Measurements from ENCODE around the gene SNAPC4. TPM values are rescaled to one million over a fixed set of nuclear protein-coding genes. Genes with fewer than 3 reads are reported as not detected.

Gene SNAPC4
- total and polyA plus RNA-seq, 9 donors, result 3.7 to 9.6 (median 8.7) TPM

- no peak overlapping the region for H3K4me3 ChIP-seq
- WGBS, 3 donors, result 41 to 59% (median 48%) methylated on average over 34 to 43 of the region's 43 CpGs
- TF ChIP-seq CTCF (IDR thresholded peaks at IDR 0.05) (no peak), POLR2A (IDR thresholded peaks at IDR 0.05) (no peak), EP300 (IDR thresholded peaks at IDR 0.05) (no peak)
- H3K27ac ChIP-seq, result no peak overlapping the region
- intact Hi-C loops (cut with DNase I), result loop anchor here in 1 of 4 donors (5.0 kb wide), 1 partner anchor 34 kb away; the partner anchor contains the start of gene GPSM1
- no peaks in the 10 kb centered on the region for H3K36me3 ChIP-seq
- H3K27me3 ChIP-seq, result no peaks in the 10 kb centered on the region
- no peak for DNase-seq
- no peaks in the 10 kb centered on the region for H3K9me3 ChIP-seq
- peaks cover 7% of the 10 kb centered on the region for H3K4me1 ChIP-seq (ENCODE audit: insufficient read depth)
These were observed 38.8 kb downstream of the SNAPC4 start for GRCh38 chr9:136361047-136361753.

GRCh38 chr9:136359774-136360718, 39.9 kb downstream of the SNAPC4 start:
- no peak overlapping the region for H3K4me3 ChIP-seq
- TF ChIP-seq EP300 (IDR thresholded peaks at IDR 0.05) (no peak), CTCF (IDR thresholded peaks at IDR 0.05) (no peak), POLR2A (IDR thresholded peaks at IDR 0.05) (no peak)
- no peaks in the 10 kb centered on the region for H3K9me3 ChIP-seq
- H3K36me3 ChIP-seq, result no peaks in the 10 kb centered on the region
- WGBS, 3 donors, result 33 to 54% (median 37%) methylated on average over 30 to 38 of the region's 38 CpGs
- DNase-seq, result no peak
- peaks cover 7% of the 10 kb centered on the region for H3K4me1 ChIP-seq (ENCODE audit: insufficient read depth)
- H3K27me3 ChIP-seq, result no peaks in the 10 kb centered on the region
- intact Hi-C loops (cut with DNase I), result loop anchor here in 1 of 4 donors (5.0 kb wide), 1 partner anchor 33 kb away; the partner anchor contains the start of gene GPSM1
- no peak overlapping the region for H3K27ac ChIP-seq

GRCh38 chr9:136358888-136359287, 41.1 kb downstream of the SNAPC4 start:
- H3K27me3 ChIP-seq, result no peaks in the 10 kb centered on the region
- H3K9me3 ChIP-seq, result no peaks in the 10 kb centered on the region
- intact Hi-C loops (cut with DNase I), result no loop called here
- WGBS, 3 donors, result 55 to 68% (median 58%) methylated on average over 2 of the region's 2 CpGs
- no peak overlapping the region for H3K4me3 ChIP-seq
- no peak overlapping the region for H3K27ac ChIP-seq
- TF ChIP-seq POLR2A (IDR thresholded peaks at IDR 0.05) (no peak), EP300 (IDR thresholded peaks at IDR 0.05) (no peak), CTCF (IDR thresholded peaks at IDR 0.05) (no peak)
- no peaks in the 10 kb centered on the region for H3K36me3 ChIP-seq
- no peak for DNase-seq
- H3K4me1 ChIP-seq (ENCODE audit: insufficient read depth), result peaks cover 8% of the 10 kb centered on the region

GRCh38 chr9:136358016-136358415, 42.0 kb downstream of the SNAPC4 start:
- no peak for DNase-seq
- Histone ChIP-seq H3K4me1 (ENCODE audit: insufficient read depth) (peaks cover 10% of the 10 kb centered on the region), H3K9me3 (no peaks in the 10 kb centered on the region), H3K4me3 (no peak overlapping the region), H3K36me3 (no peaks in the 10 kb centered on the region), H3K27me3 (no peaks in the 10 kb centered on the region), H3K27ac (no peak overlapping the region)
- intact Hi-C loops (cut with DNase I), result no loop called here
- TF ChIP-seq EP300 (IDR thresholded peaks at IDR 0.05), result no peak
- no peak for TF ChIP-seq POLR2A (IDR thresholded peaks at IDR 0.05)
- TF ChIP-seq CTCF (IDR thresholded peaks at IDR 0.05), result no peak
- WGBS, 3 donors, result 75 to 87% (median 83%) methylated on average over 16 to 29 of the region's 29 CpGs

Data from ovary (tissue), 9 donors.